Measurements from ENCODE around the gene SLC6A20.
"Not testable (repeated sequence)": the region's sequence is repeated elsewhere in the genome, so short reads cannot be mapped to it uniquely, and the experiment has no call there.

DNA sequence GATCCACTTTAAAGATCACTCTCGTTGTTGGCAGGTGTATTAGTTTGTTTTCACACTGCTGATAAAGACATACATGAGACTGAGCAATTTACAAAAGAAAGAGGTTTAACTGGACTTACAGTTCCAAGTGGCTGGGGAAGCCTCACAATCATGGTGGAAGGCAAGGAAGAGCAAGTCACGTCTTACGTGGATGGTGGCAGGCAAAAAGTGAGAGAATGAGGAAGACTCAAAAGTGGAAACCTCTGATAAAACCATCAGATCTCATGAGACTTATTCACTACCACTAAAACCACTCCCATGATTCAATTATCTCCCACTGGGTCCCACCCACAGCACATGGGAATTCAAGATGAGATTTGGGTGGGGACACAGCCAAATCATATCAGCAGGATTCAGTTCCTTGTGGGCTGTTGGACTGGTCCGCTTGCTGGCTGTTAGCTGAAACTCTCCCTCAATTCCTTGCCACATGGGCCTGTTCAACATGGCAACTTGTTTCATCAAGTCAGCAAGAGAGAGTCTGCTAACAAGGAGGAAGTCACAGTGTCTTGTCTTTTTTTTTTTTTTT, 47.2 kb downstream of the SLC6A20 start:
- TF ChIP-seq CTCF, POLR2A (IDR thresholded peaks at IDR 0.05): not testable (repeated sequence)

Data from Peyer's patch (tissue), 4 donors.